Jurkat, Clone E6-1 (cell line): Measurements from ENCODE around the gene ACOXL.

ENCODE experiments used
- DNase-seq: peaks from one replicate; pipeline ENCODE4 v3.0.0-alpha.2; 2011; ENCODE audit warnings: low read depth, low spot score
- H3K4me3 ChIP-seq: 2 replicates; pipeline ENCODE4 v1.5.1; 2011; ENCODE audit warnings: mild to moderate bottlenecking, low read length, control low read depth, moderate library complexity

Gene ACOXL

DNA sequence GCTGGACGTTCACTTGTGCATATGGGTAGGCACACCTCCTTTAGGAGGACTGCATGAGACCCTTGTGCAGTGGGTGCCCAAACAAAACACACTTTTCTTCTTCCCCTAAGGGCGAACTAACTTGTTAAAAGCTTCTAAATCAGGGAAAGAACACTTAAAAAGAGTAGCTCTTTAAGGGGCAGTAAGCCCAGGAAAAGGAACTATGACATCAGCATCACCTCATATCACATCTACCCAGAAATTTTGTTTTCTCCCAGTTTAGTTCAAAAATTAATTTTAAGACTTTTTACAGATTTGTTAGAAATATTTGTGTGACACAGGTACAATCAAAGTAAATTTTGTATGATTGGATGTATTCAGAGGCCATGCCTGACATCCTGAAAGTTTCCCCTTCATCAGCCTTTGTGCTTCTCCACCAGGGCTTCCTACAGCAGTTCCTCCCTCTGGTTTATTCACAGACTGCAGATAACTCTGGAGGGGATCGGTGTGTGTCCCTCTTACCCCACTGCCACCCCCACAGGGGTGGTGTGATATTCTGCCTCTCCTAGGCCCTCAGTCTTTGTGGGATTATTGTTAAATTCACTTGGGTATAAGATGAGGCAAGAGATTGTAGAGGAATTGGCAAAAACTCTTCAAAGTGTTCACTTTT lies 416.0 kb downstream of the ACOXL start:
- no peak for DNase-seq
- H3K4me3 ChIP-seq, result no peak overlapping the region

GRCh38 chr2:111148925-111149324 lies 416.6 kb downstream of the ACOXL start:
- H3K4me3 ChIP-seq, result no peak overlapping the region
- no peak for DNase-seq

GRCh38 chr2:111149882-111150455 lies 417.6 kb downstream of the ACOXL start:
- no peak for DNase-seq
- H3K4me3 ChIP-seq, result no peak overlapping the region

- no peak overlapping the region for H3K4me3 ChIP-seq
- DNase-seq, result no peak
Measured at GRCh38 chr2:111154758-111155157, 422.4 kb downstream of the ACOXL start.

DNA sequence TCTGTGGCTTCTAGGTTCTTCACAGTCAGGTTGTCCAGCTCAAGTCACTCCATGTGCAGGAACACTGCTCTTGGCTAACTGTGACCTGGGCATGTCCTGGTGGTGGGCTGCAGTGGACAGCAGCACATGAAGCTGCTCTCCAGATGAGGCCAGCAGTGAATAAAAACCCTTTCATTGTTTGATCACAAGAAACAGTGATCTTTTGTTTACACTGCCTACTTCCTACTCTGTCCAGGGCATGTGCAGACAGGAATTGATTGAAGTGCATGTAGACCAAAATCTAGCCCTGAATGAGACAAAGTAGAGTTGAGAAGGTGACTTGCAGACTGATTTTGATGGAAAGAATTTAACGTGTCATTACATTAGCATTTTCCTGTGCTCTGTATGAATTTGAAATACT lies 423.2 kb downstream of the ACOXL start:
- DNase-seq, result no peak
- H3K4me3 ChIP-seq, result no peak overlapping the region

DNA sequence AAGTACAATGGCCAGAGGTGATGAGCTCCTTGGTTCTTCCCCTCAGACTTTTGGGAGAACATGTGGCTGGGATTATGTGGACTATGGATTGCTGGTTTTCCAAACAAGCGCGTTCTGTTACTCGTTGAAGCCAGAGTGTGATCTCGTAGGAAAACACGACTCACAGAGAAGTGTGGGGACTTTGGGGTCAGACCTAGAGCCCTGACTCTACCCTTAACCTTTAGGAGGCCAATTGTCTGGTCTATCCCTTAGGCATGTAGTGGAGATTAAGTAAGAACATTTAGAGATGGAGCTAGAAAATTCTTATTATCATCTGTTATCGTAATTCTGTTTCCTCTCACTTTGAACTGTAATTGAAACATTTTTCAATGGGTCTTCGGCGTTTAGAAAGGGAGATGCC lies 424.2 kb downstream of the ACOXL start:
- no peak overlapping the region for H3K4me3 ChIP-seq
- DNase-seq, result no peak

DNA sequence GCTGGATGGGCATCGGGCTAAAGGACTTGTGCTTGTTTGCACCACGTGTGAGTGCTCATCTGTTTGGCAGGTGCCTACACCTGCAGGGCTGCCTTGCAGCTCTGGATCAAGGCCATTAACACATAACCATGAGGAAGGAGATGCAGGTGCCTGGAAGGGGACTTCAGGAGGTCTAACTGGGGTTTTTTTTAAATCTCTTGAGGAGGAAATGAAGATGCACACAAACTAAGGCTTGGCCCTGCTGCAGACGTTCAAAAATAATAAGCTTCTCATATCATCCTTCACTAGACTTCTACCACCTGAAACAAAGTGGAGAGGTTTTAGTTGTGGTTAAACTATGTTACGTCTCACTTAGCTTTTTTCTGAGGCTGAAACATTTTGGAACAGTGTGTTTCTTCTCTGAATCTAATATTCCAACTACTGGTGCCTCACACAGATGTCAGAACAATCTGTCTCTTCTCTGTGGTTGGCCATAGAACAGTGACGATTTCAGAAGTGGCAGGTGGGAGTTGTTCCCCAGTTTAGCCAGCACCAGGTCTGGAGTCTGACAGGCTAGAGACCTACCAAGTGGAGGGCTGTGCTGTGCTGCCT lies 424.8 kb downstream of the ACOXL start:
- peak; percentile 79 for DNase-seq
- no peak overlapping the region for H3K4me3 ChIP-seq

DNA sequence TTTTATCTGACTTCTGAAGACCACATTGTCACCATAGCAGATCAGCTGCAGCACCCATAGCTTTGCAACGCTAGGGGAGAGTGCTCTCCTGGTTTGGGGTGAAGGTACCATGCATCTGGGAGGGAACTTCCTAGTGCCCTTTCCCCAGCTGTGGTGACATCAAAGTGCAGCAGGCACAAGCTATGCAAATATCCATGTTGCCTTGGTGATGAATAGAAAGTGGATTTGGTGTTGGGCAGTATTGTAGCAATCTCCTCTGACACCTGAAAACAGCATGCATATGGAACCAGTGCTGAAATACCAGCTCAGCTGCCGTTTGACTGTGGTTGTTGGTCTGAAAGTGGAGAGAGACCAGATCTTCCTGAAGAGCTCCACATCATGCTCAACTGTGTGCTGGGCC lies 425.4 kb downstream of the ACOXL start:
- H3K4me3 ChIP-seq, result no peak overlapping the region
- peak; percentile 53 for DNase-seq

- H3K4me3 ChIP-seq, result no peak overlapping the region
- DNase-seq, result no peak
Measured at GRCh38 chr2:111159641-111160040, 427.3 kb downstream of the ACOXL start.

DNA sequence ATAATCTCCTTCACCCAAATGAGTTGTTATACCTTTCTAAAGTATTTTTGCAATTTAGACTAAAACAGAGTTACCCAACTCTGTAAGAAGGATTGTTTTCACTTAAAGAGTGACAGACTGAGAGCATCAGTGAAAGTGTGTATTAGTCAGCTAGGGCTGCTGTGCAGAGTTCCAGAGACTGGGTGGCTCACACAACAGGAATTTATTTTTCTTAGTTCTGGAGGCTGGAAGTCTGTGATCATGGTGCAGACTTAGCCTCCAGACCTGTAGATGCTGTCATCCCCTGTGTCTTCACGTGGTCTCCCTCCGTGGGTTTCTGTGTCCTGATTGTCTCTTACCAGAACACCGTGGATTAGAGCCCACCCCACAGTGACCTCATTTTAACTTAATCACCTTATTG lies 428.4 kb downstream of the ACOXL start:
- no peak for DNase-seq
- H3K4me3 ChIP-seq, result no peak overlapping the region

- no peak overlapping the region for H3K4me3 ChIP-seq
- DNase-seq, result no peak
Measured at GRCh38 chr2:111161971-111162370, 429.6 kb downstream of the ACOXL start.

- DNase-seq, result peak; percentile 17
- no peak overlapping the region for H3K4me3 ChIP-seq
Measured at GRCh38 chr2:111162718-111163331, 430.5 kb downstream of the ACOXL start.

GRCh38 chr2:111164078-111164477 lies 431.7 kb downstream of the ACOXL start:
- no peak for DNase-seq

DNA sequence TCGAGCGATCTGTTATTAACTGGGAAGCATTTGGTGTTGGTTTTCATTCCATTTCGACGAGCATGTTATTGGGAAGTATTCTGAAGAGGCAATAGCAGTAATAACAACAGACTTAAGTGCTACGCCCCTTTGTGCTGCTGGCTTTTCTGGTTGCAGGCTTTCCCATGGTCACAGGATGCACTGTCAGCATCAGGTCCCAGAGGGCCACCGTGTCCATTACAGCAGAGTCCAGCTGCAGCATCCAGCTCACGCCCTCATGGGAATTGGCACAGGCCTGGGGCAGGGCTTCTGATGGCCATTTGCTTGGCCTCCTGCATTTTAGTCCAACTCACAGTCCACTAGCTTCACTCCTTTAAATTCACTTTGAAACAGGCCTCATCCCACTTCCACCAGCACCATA lies 432.7 kb downstream of the ACOXL start:
- no peak for DNase-seq
- H3K4me3 ChIP-seq, result no peak overlapping the region

More at GRCh38 chr2:111164078-111164477, 431.7 kb downstream of the ACOXL start:
- no peak overlapping the region for H3K4me3 ChIP-seq

DNA sequence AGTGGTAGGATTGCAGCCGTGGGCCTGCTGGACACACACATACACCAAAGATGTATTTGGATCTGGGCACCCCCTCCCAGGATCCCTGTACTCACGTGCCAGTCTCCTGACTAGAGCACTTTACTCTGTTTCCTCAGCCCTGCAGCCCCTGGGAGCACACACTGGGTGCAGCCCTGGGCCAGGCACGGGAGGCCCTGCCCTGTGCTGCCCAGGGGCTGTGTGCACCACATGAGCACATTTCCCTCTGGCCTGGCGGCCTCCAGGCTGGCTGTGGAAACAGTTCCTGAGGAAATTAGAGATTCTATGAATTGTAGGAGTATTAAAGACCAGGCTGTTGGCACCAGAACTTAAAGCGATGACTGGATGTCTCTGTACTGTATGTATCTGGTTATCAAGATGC lies 433.7 kb downstream of the ACOXL start:
- no peak for DNase-seq
- no peak overlapping the region for H3K4me3 ChIP-seq

DNA sequence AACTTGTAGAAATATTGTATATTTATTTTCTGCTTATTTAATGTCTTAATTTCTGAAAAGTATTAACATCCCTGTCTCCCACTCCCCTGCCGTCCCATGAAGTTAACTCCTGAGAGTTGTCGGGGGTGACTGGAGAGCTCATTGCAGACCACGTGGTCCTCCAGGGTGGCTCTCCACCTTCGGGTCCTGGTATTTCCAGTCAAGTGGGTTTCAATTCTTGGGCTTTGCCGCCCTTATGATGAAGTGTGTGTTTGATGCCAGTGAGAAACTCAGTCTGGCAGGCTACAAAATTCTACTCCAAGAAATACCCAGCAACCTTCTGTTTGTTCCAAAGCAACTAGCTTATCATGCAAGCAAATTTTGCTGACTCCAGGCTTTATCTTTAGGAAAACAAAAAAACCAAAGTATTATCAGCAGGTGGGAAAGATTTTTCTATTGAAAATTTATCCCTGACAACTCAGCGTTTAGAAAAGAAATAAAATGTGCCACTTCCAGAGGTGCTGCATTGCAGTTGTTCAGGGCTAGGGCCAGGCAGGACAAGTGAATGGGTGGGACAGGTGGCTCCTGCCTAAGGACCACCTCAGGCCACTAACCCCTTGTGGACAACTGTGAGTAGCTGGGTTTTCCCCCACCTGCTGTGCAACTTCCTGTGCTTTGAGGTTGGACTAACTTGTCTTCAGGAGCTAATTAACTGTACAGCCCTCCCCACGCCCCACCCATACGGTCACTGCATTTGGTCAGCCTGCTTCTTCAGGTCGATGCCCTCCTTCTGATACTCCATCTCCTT lies 434.9 kb downstream of the ACOXL start:
- no peak overlapping the region for H3K4me3 ChIP-seq
- DNase-seq, result no peak

- no peak overlapping the region for H3K4me3 ChIP-seq
- DNase-seq, result no peak
Measured at GRCh38 chr2:111167863-111168162, 435.4 kb downstream of the ACOXL start.
